Stromal cell of bone marrow (primary cell): ENCODE measurements around the gene KCNIP4.

Experiments
- DNase-seq: peaks from one replicate; pipeline ENCODE4 v3.0.0-alpha.2; 2012; ENCODE audit warnings: low read depth

KCNIP4 gene

DNA sequence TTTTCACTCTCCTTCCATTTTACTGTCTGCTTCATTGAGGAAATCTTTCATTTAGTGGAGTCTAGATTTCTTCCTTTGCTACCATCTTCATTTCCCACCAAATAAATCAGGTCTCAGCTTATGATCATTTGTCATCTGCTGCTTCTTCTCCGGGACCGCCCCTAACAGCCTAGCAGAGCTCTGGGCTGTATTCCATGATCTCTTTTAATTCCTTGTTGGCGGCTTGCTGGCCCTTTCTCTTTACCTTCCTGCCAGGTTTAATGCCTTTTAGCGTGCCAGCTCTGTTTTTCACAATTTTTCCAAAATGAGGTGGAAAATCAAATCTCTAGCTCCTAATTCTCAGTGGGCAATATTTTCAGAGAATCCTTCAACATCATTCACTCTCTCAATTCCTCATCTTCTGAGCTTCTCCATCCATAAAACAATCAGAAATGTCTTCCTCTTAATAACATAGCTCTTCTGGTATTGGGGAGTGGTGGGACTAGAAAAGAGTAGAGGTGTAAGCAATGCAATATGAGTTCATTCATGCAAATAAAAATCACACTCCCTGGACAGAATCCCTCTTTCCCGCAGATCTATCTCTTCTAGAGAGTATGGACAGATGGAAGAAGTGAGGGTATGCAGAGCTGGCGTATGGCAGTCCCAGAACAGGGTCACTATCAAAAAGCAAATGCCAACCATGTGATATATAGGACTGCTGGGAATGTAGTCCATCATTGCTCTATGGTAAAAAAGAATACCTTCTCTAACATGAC, 491.3 kb downstream of the KCNIP4 start:
- DNase-seq: no peak

DNA sequence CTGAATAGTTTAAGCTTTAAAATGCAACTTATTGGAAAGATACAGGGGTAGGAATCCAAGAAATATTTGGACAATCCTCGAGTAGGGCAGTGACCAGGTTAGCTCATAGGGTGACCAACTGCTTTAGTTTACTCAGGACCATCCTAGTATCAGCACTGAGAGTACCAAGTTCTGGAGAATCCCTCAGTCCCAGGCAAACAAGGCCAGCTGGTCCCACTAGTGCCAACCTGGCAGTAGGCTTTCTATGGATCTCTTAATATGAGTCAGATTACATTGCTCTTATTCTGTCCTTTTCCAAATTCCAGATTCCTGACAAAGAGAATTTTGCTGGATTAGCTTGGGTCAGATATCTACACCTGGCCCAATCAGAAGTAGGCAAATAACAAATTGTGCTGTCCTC, 493.7 kb downstream of the KCNIP4 start:
- DNase-seq: no peak

DNA sequence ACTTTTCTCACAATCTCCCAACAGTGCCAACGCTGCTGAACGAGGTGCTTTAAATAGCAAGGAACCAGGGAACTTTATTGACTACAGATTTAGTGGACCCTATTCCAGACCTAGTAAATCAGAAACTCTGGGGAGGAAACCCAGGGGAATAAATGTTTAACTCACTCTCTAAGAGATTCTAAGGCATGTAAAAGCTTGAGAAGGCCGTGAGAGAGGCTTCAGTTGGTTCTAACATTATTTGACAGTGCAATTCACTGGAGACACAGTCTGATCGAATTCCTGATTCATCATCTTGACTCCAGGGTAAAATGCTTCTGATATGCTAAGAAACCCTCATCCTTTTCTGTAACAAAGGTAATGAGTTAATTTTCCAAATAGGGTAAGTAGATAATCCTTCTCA, 494.4 kb downstream of the KCNIP4 start:
- DNase-seq: no peak

DNA sequence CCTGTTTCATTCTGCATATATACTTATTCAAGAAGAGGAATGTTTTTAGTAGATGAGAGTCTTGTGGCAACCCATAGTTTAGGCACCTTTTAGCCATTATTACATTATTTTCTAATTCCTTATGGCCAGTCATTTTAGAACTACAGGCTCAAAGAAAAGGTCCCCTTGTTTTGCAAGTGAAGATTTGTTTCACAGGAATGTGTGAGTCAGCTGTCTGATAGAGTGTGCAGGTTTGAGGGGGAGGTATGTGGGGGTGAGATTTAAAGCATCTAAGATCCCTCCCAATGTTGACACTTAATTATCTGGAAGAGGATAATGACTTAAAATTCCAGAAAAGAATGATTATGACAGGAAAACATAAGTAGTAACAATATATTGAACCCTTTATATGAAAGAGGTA, 495.6 kb downstream of the KCNIP4 start:
- DNase-seq: no peak

DNA sequence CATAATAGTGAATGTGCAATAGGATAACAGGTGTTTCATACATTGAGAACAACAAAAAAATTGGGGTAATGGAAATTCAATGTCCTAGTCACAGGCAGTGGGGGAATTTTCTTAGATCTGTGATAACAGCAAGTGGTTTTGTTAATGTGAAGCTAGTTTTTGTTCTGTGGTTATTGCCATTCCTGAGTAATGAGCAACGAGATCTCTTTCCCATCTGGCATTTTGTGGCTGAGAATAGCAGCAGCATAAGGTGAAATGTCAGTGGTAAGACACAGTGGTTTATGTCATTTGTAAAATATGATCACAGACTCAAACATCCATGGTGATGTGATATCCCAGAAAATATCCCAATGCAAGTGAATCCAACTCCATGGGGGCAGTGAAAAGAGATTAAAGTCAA, 497.5 kb downstream of the KCNIP4 start:
- DNase-seq: no peak

DNA sequence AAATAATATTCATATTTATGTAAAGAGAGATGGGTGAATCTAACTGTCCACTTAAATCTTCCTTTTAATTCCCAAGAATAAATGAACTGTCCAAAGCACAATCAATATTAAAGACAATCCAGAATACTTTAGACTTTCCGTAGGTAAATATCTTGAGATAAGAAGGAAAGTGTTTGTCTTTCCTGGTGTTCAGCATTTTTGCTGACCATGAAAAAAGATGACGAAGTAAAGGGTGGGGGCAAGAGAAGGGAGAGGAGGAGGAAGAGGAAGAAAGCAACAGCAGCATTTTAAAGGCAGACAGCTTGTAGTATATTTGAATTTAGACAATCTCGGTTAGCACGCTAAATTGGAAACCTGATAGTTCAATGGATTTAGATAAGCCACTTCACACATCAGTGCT, 498.2 kb downstream of the KCNIP4 start:
- DNase-seq: no peak

DNA sequence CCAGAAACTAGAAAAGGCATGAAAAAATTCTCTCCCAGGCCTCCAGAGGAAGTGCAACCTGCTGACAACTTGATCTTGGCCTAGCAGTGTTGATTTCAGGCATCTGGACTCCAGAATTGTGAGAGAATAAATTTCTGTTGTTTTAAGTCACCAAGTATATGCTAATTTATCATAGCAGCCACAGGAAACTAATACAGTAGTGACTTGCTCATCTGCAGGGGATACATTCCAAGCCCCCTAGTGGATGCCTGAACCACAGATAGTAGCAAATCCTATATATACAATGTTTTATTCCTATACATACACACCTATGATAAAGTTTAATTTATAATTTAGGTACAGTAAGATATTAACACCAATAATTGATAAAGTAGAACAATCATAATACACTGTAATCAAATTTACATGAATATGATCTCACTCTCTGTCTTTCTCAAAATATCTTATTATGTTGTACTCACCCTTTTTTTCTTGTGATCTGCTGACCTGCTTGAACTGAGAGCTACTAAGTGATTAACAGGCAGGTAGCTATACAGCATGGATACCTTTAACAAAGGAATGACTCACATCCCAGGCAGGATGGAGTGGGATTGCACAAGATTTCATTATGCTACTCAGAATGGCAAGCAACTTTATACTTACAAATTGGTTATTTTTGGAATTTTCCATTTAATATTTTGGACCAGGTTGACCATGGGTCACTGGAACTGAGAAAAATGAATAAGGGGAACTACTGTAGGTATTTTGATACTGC, 501.1 kb downstream of the KCNIP4 start:
- no peak for DNase-seq

DNA sequence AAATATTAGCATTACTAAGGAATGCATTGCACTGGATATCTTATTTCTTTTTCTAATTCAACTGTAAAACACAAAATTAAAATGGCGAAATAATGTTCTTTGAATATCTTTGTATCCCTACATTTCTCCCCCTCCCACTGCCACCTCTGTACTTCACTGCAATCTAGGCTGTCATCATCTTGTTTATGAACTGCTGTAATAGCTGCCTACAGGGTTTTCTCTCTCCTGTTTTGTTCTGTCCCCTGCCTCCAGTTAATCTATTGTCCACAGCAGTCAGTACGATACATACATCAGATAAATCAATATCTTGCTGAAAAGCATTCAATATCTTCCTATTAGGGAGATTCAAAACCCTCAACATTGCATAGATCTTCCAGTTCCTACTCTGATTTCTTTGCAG, 528.4 kb downstream of the KCNIP4 start:
- no peak for DNase-seq

DNA sequence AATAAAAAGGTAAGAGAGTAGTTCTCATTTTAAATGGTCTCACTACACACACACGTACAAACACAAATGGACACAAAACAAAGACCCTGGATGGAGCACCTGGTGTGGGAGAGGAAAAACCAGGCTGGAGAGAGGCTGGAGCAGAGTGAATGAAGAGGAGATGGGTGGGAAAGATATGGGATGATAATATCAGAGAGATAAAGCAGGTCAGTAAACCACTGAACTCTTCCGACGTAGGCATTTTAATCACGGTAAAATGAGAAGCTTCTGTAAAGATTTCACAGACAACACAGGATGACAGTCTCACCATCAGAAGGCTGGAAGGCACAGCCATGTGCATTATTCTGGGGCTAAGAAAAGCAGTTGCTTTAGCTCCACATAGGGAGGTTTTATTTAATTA, 532.8 kb downstream of the KCNIP4 start:
- no peak for DNase-seq

DNA sequence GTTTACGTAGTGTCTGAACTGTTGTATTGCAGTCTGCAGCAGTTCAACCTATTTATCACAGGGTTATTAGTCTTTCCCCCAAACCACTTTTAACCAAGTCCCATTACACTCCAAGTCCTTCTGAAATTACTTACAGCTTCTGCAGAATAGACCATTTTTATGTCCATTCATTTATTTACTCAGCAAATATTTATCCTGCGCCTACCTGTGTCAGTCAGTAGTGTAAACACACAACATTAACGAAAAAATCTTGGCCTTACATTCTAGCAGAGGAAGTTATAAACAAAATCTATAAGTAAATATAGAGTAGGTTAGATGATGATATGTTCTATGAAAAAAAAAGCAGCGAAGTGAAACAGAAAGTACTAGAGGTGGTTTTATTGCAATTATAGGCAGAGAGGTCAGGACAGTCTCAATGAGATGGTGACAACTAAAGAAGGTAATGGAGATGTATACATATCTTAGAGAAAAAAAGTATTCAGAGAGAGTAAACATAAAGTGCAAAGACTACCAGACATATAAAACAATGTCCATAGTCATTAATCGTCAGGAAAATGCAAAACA, 534.7 kb downstream of the KCNIP4 start:
- DNase-seq: no peak

DNA sequence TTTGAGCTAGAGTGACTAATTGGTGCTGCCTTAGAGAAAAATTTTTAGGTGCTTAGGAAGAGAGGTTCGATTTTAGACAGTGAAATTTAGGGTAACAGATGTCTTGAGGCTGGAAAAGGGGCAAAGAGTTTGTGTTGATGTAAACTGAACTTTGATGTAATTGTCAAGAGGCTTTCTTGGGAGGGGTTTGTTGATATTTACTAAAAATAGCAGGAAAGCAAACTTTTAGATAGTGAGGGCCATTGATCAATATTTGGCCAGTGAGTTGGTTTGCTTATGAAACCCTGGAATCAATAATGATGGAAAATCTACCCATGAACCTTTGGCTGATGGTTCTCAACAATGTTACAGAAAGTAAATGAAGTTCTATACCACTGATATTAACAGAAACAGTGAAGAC, 537.5 kb downstream of the KCNIP4 start:
- no peak for DNase-seq

DNA sequence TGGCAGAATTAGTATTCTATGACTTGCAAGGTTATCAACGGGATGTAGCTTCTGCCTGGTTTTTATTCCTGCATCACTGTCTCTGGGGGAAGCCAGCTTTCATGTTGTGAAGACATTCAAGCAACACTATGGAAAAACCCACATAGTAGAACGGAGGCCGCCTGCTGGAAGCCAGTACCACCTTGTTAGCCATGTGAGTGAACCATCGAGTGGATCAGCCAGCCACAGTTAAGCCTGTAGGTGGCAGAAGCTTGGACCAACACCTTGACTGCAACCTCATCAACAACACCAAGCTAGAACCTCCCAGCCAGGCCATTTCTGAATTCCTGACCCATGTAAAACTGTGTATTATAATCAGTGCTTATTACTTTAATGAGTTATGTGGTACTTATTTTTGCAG, 538.2 kb downstream of the KCNIP4 start:
- no peak for DNase-seq

DNA sequence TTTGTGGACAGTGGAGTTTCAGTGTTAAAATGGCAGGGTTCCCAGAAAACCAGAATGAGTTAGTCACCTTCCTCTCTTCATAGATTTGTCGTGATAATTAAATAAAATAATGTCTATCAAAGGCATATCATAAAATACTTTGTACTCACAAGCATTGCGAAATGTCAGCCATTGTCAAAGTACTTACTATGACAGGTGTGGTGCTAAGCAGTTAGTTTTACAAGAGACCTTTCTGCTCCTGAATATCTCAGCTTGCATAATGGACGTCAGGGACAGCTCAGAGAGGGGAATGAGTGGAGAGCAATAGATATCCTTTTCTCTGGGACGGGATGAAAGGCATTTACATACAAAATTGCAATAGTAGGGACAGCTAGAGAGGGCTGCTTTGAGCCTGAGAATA, 560.9 kb downstream of the KCNIP4 start:
- DNase-seq: no peak

DNA sequence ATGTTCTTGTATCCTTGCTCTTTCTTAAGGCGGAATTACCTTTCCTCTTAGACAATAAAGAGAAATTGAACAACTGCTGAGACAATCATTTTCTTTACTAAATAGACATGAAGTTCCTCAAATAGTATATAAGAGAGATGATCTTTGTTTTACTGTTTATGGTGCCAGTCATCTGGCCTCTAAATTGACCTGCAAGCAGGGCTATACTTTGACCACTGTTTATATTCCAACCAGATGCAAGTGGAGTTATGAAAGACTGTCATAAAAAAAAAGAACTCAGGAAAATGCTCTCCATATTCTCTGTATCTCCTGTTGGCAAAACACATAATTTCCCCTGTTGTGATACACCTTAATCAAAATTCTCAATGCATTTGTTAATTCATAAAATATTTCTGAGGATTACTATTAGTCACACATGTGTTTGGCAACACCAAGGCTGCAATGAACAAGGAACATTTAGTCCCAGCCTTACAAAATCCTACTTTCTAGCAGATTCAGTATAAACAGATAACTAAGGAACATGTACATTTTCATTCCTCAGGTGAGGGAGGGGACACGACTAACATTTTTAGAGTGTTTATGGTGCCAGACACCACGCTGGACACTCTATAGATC, 562.3 kb downstream of the KCNIP4 start:
- DNase-seq: no peak

DNA sequence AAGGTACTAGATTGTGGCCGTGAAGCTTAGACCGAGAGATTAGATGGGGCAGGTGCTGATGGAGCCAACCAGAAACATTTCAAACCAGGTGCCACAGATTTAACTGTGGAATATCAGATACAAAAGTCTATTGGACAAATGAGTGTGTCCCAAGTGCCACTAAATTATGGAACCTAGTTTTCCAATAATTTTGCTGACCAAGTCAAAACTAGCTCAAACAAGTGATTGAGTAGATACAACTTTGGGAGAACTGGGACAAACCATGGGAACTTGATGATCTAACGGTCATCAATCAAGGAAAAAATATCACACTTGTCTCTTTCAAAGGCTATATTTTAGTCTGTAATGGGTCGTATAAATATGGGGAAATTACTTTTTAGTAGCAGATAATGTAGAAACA, 562.9 kb downstream of the KCNIP4 start:
- DNase-seq: no peak

DNA sequence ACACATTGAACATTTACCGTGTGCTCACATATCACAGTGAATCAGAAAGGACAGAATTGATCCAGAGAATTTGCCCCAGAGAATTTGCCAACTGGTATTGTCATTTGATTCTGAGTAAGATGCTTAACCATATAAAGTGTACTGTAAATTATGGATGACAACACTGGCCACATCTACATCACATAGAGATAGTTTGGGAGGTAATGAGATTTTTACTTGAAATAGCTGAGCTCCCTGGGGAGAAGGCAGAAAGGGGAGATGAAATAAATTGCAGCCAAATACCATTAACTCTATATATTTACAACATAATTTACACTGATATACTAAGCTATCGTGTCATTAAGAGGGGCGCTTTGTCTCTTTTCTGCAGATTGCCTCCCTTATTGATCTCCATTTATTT, 564.0 kb downstream of the KCNIP4 start:
- no peak for DNase-seq

DNA sequence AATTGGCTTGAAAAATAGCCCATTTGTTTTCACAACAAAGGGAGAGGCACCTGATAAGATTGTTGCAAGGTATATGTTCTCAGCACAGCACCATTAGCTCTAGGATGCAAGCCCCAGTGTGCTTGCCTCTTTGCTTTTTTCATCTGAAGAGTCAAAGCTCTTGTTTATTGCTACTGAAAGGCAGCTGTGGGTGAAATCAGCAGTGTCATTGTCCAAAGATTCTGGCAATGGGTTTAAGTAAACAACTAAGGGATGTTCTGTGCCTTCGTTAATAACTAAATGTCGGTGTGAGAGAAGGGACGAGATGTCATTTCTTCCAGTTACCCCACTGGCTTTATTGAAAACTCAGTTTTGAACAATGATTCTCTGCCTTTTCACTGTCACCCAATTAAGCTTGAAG, 567.7 kb downstream of the KCNIP4 start:
- DNase-seq: no peak

DNA sequence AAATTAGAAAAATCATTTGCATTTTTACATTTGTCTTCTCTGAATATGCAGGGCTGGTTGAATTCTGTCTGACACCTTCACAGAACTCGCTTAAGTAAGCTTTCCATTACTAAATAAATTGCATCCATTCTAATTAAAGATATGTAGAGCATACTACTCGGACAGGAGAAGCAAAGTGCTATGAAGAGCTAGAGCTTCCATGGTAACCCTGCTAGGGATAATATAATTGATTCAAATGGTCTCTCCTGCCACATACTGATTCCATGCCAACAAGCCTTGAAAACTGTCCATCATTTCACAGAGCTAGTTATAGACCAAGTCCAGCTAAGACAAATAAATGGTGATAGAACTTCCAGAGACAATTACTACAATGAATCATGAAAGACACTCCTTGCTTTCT, 571.5 kb downstream of the KCNIP4 start:
- DNase-seq: no peak

DNA sequence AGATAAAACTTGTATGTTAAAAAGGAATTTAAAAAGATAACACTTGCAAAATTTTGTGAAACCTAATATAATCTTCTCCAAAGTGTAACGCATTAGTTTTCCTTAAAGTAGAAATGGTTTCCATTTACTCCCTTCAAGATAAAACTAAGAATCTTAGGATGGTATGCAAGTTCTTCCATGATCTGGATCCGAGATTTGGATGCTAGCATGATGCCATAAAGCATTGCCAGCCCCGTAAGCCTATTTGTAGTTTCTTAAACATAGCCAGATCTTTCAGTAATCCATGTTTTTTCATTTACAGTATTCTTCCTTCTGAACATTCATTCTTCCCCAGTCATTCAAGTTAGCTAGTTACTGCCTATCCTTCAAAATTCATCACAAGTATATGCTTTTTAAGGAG, 572.4 kb downstream of the KCNIP4 start:
- no peak for DNase-seq

DNA sequence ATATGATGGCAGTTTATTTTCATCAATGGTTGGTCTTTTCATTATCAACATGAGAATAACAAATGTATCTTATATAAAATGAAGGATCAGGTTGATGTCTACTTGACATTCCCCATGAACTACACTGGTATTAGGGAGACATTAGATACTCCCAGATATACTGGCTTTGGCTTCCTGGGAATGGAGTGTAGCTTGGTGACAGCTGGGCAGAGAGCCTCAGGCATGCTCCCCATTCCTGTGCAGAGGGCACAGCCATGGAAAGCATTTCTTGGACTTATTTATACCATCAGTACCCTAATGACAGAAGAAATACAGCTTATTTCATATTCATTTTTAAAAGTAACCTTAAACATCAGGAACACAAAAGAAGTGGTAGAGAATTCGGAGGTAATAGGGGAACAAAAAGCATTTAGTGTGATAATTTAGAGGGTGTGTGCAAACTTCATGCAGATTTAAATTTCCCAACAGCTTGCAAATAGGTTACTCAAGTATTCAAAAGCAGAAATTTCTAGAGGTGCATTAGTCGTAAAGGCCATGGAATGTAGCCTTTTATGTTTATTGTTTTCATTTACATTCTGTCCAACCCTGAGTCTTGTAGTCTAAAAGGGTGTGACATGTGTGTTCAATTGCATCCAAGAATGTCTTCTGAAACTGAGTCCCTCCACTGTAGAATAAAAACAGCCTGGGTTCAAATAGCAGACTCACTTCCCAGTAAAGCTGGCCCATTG, 573.8 kb downstream of the KCNIP4 start:
- no peak for DNase-seq

DNA sequence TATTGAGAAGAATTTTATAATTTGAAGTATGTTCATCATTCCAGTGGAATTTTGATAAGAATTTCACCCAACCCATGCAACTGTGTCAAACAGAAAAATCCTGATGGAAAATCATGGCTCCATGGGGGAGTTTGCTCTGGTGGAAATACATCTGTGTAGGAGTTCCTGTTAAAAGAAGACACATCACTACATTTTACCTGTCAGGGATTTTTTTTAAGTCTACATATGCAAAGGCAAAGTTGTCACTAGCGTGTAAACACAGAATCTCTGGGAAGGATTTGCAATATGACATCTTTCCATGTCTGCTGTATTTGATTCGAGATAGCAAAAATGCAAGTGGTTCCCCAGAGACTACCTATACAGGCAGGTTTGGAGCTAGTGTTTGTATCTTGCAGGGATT, 581.0 kb downstream of the KCNIP4 start:
- DNase-seq: no peak

DNA sequence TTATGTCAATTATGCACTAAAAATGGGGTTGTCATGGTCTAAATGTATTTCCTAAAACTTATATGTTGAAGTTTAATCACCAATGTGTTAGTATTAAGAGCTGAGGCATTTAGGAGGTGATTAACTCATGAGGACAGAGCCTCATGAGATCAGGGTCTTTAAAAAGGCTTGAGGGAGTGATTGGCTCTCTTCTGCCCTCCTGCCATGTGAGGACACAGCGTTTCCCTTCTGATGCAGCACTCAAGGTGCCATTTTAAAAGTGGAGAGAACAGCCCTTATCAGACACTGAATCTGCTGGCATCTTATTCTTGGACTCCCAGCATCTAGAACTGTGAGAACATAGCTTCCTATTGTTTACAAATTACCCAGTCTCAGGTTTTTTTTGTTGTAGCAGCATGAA, 581.7 kb downstream of the KCNIP4 start:
- no peak for DNase-seq
